Keratinocyte (primary cell): ENCODE data around the gene PRKN. TPM values are rescaled to one million over a fixed set of nuclear protein-coding genes. Genes with fewer than 3 reads are reported as not detected.

Source experiments
- DNase-seq: peaks from one replicate; pipeline ENCODE4 v3.0.0-alpha.2; 2011; ENCODE audit warnings: low read depth, missing footprints, low spot score
- FAIRE-seq: peaks from 2 replicates; lab custom pipeline; 2011; peaks lifted over from hg19 to GRCh38; lab: Jason Lieb, UNC
- H2AFZ ChIP-seq: 2 replicates; pipeline ENCODE4 v1.6.0; 2012; ENCODE audit warnings: low read length, control low read depth, inconsistent platforms; ENCODE audit not compliant: control insufficient read depth
- H3K27ac ChIP-seq: 2 replicates; pipeline ENCODE4 v1.5.1; 2011; ENCODE audit warnings: low read length; ENCODE audit not compliant: control insufficient read depth, insufficient read depth
- H3K27me3 ChIP-seq: 3 replicates; pipeline ENCODE4 v1.6.0; 2011; ENCODE audit warnings: low read length; ENCODE audit not compliant: control insufficient read depth, insufficient read depth; ENCODE audit errors: extremely low read depth
- H3K36me3 ChIP-seq, 2 experiments: 2 replicates in 1 of 2; 3 replicates in 1 of 2; pipeline ENCODE4 v1.5.1; 2011; ENCODE audit warnings: low read length in 2 of 2, mild to moderate bottlenecking in 1 of 2; ENCODE audit not compliant: control insufficient read depth in 2 of 2, insufficient read depth in 2 of 2; ENCODE audit errors: extremely low read depth in 1 of 2
- H3K4me1 ChIP-seq: 3 replicates; pipeline ENCODE4 v1.5.1; 2011; ENCODE audit warnings: low read length; ENCODE audit not compliant: control insufficient read depth, insufficient read depth; ENCODE audit errors: extremely low read depth
- H3K4me2 ChIP-seq: 3 replicates; pipeline ENCODE4 v1.6.0; 2011; ENCODE audit warnings: low read depth, low read length; ENCODE audit not compliant: control insufficient read depth, insufficient read depth; ENCODE audit errors: extremely low read depth
- H3K4me3 ChIP-seq, 3 experiments: fragments of 200-600 bp in 1 of 3; sonication (generic) in 1 of 3; 2 replicates in 2 of 3; 3 replicates in 1 of 3; pipeline ENCODE4 v1.5.1; 2011 to 2016; ENCODE audit warnings: low read length in 3 of 3, mild to moderate bottlenecking in 3 of 3, control low read depth in 2 of 3, inconsistent platforms in 1 of 3, low read depth in 1 of 3, mixed read lengths in 1 of 3, mixed run types in 1 of 3, moderate library complexity in 1 of 3; ENCODE audit not compliant: control insufficient read depth in 2 of 3, insufficient read depth in 2 of 3; ENCODE audit errors: extremely low read depth in 1 of 3
- H3K79me2 ChIP-seq: 2 replicates; pipeline ENCODE4 v1.6.0; 2012; ENCODE audit warnings: low read length; ENCODE audit not compliant: control insufficient read depth, insufficient read depth
- H3K9ac ChIP-seq: 3 replicates; pipeline ENCODE4 v1.6.0; 2011; ENCODE audit warnings: low read length; ENCODE audit not compliant: control insufficient read depth, insufficient read depth; ENCODE audit errors: extremely low read depth
- H3K9me1 ChIP-seq: 3 replicates; pipeline ENCODE4 v1.6.0; 2011; ENCODE audit warnings: low read length; ENCODE audit not compliant: control insufficient read depth, insufficient read depth; ENCODE audit errors: extremely low read depth
- H3K9me3 ChIP-seq: 2 replicates; pipeline ENCODE4 v1.5.1; 2012; ENCODE audit warnings: low read depth, low read length; ENCODE audit not compliant: control insufficient read depth
- H4K20me1 ChIP-seq: 3 replicates; pipeline ENCODE4 v1.6.0; 2011; ENCODE audit warnings: low read length; ENCODE audit not compliant: control insufficient read depth, insufficient read depth; ENCODE audit errors: extremely low read depth
- CTCF ChIP-seq, 3 experiments: IDR thresholded peaks in 1 of 3; conservative IDR thresholded peaks in 1 of 3; optimal IDR thresholded peaks in 1 of 3; 2 replicates in 2 of 3; 3 replicates in 1 of 3; pipeline versions ENCODE3 to v1.5.1; 2011; ENCODE audit warnings: low read length in 3 of 3, mild to moderate bottlenecking in 3 of 3, moderate library complexity in 2 of 3, control low read depth in 1 of 3, inconsistent platforms in 1 of 3; ENCODE audit not compliant: insufficient read depth in 2 of 3; ENCODE audit errors: extremely low read depth in 1 of 3
- EZH2 ChIP-seq: IDR thresholded peaks from one replicate; pipeline ENCODE4 v1.6.1; 2012; ENCODE audit warnings: inconsistent platforms, mild to moderate bottlenecking, low read length, moderate library complexity
- dilution Hi-C: fragments of 300-500 bp; cut with MboI; formaldehyde crosslinking; loops from one replicate; pipeline ENCODE4 v1.7.0; 2020; ENCODE audit warnings: low sequenced_read_pairs; ENCODE audit not compliant: extremely low pct_ligation_motif_present
- polyA plus RNA-seq, 5 experiments: library from polyadenylated mRNA; depleted of rRNA in 3 of 5; stranded (reverse) in 3 of 5; stranded (forward) in 1 of 5; unstranded in 1 of 5; fragments of >200 nt; gene quantifications; 1 replicate in 1 of 5; 2 replicates in 3 of 5; 3 replicates in 1 of 5; pipeline versions ENCODE4 v1.2.1 to v1.2.3, GENCODE V29; 2011 to 2012; ENCODE audit warnings: missing spikeins in 2 of 5, low read depth in 1 of 5, low replicate concordance in 1 of 5

PRKN gene
- polyA plus RNA-seq, 1 donor (not counting 4 experiments of a cell fraction or from before 2014, with no cell fraction given), result 0.67 TPM

- TF ChIP-seq CTCF (optimal IDR thresholded peaks at IDR 0.05 in 1 of 3, IDR thresholded peaks at IDR 0.05 in 1 of 3, conservative IDR thresholded peaks at IDR 0.05 in 1 of 3; ENCODE audit: extremely low read depth in 1 of 3, insufficient read depth in 2 of 3, low read length in 3 of 3) (no peak), EZH2 (no peak)
- H3K9me1 ChIP-seq, result no peaks in the 10 kb centered on the region
- FAIRE-seq (no peak), DNase-seq (no peak)
- H3K79me2 ChIP-seq, result no peaks in the 10 kb centered on the region
- H3K4me3 ChIP-seq, result no peak overlapping the region
- no peaks in the 10 kb centered on the region for H3K36me3 ChIP-seq
- no peak overlapping the region for H3K27ac ChIP-seq
- no peaks in the 10 kb centered on the region for H3K4me1 ChIP-seq
- H2AFZ ChIP-seq, result no peak overlapping the region
- H3K4me2 ChIP-seq, result no peak overlapping the region
- dilution Hi-C loops, result no loop called here
- no peaks in the 10 kb centered on the region for H3K9me3 ChIP-seq
- no peak overlapping the region for H3K9ac ChIP-seq
- no peaks in the 10 kb centered on the region for H4K20me1 ChIP-seq
- no peaks in the 10 kb centered on the region for H3K27me3 ChIP-seq
These were observed 481.6 kb downstream of the PRKN start for GRCh38 chr6:162245830-162246420.

- Histone ChIP-seq H3K27ac (no peak overlapping the region), H3K4me1 (no peaks in the 10 kb centered on the region), H4K20me1 (no peaks in the 10 kb centered on the region), H3K9me1 (no peaks in the 10 kb centered on the region), H3K9me3 (no peaks in the 10 kb centered on the region), H3K9ac (no peak overlapping the region), H3K27me3 (no peaks in the 10 kb centered on the region), H3K79me2 (no peaks in the 10 kb centered on the region), H3K36me3 (no peaks in the 10 kb centered on the region), H3K4me3 (no peak overlapping the region), H2AFZ (no peak overlapping the region), H3K4me2 (no peak overlapping the region)
- TF ChIP-seq CTCF (optimal IDR thresholded peaks at IDR 0.05 in 1 of 3, IDR thresholded peaks at IDR 0.05 in 1 of 3, conservative IDR thresholded peaks at IDR 0.05 in 1 of 3; ENCODE audit: extremely low read depth in 1 of 3, insufficient read depth in 2 of 3, low read length in 3 of 3), result no peak
- TF ChIP-seq EZH2, result no peak
- FAIRE-seq, result no peak
- no peak for DNase-seq
- dilution Hi-C loops, result no loop called here
These were observed 483.5 kb downstream of the PRKN start for GRCh38 chr6:162244031-162244430.
